ENCODE measurements around the gene ADAM22.

GRCh38 chr7:88083883-88084282, 149.8 kb downstream of the ADAM22 start:
- TF ChIP-seq CTCF (IDR thresholded peaks at IDR 0.05): no peak
- TF ChIP-seq POLR2A (IDR thresholded peaks at IDR 0.05): no peak
